GM18511 (cell line): ENCODE results near the gene AP2B1.
"Not testable (repeated sequence)": the region's sequence is repeated elsewhere in the genome, so short reads cannot be mapped to it uniquely, and the experiment has no call there.

Experiments
- ATAC-seq: cut with Tn5 transposase; IDR thresholded peaks from one replicate; pipeline ENCODE4 v1.9.1; 2021; ENCODE audit warnings: mild to moderate bottlenecking, moderate library complexity; ENCODE audit not compliant: unreplicated experiment

AP2B1 gene

GRCh38 chr17:35587074-35587961, at the start of gene AP2B1:
Gene AP2B1, plus strand, starts transcription at chr17:35587322. Its CDS starts 6,709 bp downstream, at chr17:35594031.
- peak; percentile 92 for ATAC-seq

GRCh38 chr17:35537601-35538141, 49.5 kb upstream of the AP2B1 start, which contains the start of gene SLFN12L:
Gene SLFN12L, minus strand, starts transcription at chr17:35537678. Its CDS starts 15,314 bp downstream, at chr17:35522364.
- no peak for ATAC-seq

- ATAC-seq = no peak
Observed at GRCh38 chr17:35539659-35540026, 47.5 kb upstream of the AP2B1 start.

GRCh38 chr17:35540589-35541404, 46.3 kb upstream of the AP2B1 start:
- no peak for ATAC-seq

- no peak for ATAC-seq
Observed at GRCh38 chr17:35541434-35541833, 45.7 kb upstream of the AP2B1 start.

GRCh38 chr17:35542990-35543389, 44.1 kb upstream of the AP2B1 start:
- no peak for ATAC-seq

GRCh38 chr17:35543856-35544255, 43.3 kb upstream of the AP2B1 start:
- no peak for ATAC-seq

GRCh38 chr17:35545150-35545549, 42.0 kb upstream of the AP2B1 start:
- no peak for ATAC-seq

- no peak for ATAC-seq
Observed at GRCh38 chr17:35546487-35546886, 40.6 kb upstream of the AP2B1 start.

- ATAC-seq = no peak
Observed at GRCh38 chr17:35548208-35548810, 38.8 kb upstream of the AP2B1 start.

- ATAC-seq = no peak
Observed at GRCh38 chr17:35548978-35549377, 38.1 kb upstream of the AP2B1 start.

GRCh38 chr17:35553310-35553709, 33.8 kb upstream of the AP2B1 start:
- no peak for ATAC-seq

GRCh38 chr17:35554668-35555067, 32.5 kb upstream of the AP2B1 start:
- no peak for ATAC-seq

- no peak for ATAC-seq
Observed at GRCh38 chr17:35555691-35556090, 31.4 kb upstream of the AP2B1 start.

- no peak for ATAC-seq
Observed at GRCh38 chr17:35557353-35557752, 29.8 kb upstream of the AP2B1 start.

- no peak for ATAC-seq
Observed at GRCh38 chr17:35559495-35560210, 27.5 kb upstream of the AP2B1 start.

GRCh38 chr17:35560703-35561102, 26.4 kb upstream of the AP2B1 start, which contains the start of gene SLFN14:
Gene SLFN14, minus strand, starts transcription at chr17:35560819. Its CDS starts 2,757 bp downstream, at chr17:35558062.
- no peak for ATAC-seq

- not testable (repeated sequence) for ATAC-seq
Observed at GRCh38 chr17:35563181-35563580, 23.9 kb upstream of the AP2B1 start.

- ATAC-seq = no peak
Observed at GRCh38 chr17:35566968-35567367, 20.2 kb upstream of the AP2B1 start.

- no peak for ATAC-seq
Observed at GRCh38 chr17:35568561-35568960, 18.6 kb upstream of the AP2B1 start.
